ENCODE results near the gene CEP112.

The CEP112 gene

GRCh38 chr17:65592125-65592965 is 599.6 kb downstream of the CEP112 start:
- no peak for DNase-seq (ENCODE audit: low read depth)

GRCh38 chr17:65589321-65589720 is 602.6 kb downstream of the CEP112 start:
- no peak for DNase-seq (ENCODE audit: low read depth)

GRCh38 chr17:65588181-65588808 is 603.6 kb downstream of the CEP112 start:
- DNase-seq (ENCODE audit: low read depth), result no peak

- DNase-seq (ENCODE audit: low read depth), result no peak
These were observed 604.3 kb downstream of the CEP112 start for GRCh38 chr17:65587534-65588180.

GRCh38 chr17:65586899-65587298 is 605.0 kb downstream of the CEP112 start:
- DNase-seq (ENCODE audit: low read depth), result no peak
